GM12801 (cell line): ENCODE measurements around the gene PTPRD.

Source experiments
- CTCF ChIP-seq: IDR thresholded peaks from one replicate; pipeline ENCODE4 v1.5.1; 2011; ENCODE audit warnings: control low read depth; ENCODE audit not compliant: insufficient read length; ENCODE audit errors: extremely low read depth

PTPRD gene

GRCh38 chr9:10613419-10613818 is 617 bp upstream of the PTPRD start:
- no peak for TF ChIP-seq CTCF

- no peak for TF ChIP-seq CTCF
Measured at GRCh38 chr9:10605388-10605787, 7.4 kb downstream of the PTPRD start.

GRCh38 chr9:10604927-10605326 is 7.9 kb downstream of the PTPRD start:
- TF ChIP-seq CTCF: no peak

GRCh38 chr9:10597801-10598200 is 15.0 kb downstream of the PTPRD start:
- TF ChIP-seq CTCF: no peak

- TF ChIP-seq CTCF: no peak
Measured at GRCh38 chr9:10594482-10594881, 18.3 kb downstream of the PTPRD start.

- no peak for TF ChIP-seq CTCF
Measured at GRCh38 chr9:10586407-10586806, 26.4 kb downstream of the PTPRD start.

GRCh38 chr9:10571699-10572098 is 41.1 kb downstream of the PTPRD start:
- no peak for TF ChIP-seq CTCF

- no peak for TF ChIP-seq CTCF
Measured at GRCh38 chr9:10566848-10567247, 46.0 kb downstream of the PTPRD start.
